Measurements from ENCODE around the gene HLF.

HLF gene, protein sequence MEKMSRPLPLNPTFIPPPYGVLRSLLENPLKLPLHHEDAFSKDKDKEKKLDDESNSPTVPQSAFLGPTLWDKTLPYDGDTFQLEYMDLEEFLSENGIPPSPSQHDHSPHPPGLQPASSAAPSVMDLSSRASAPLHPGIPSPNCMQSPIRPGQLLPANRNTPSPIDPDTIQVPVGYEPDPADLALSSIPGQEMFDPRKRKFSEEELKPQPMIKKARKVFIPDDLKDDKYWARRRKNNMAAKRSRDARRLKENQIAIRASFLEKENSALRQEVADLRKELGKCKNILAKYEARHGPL

DNA sequence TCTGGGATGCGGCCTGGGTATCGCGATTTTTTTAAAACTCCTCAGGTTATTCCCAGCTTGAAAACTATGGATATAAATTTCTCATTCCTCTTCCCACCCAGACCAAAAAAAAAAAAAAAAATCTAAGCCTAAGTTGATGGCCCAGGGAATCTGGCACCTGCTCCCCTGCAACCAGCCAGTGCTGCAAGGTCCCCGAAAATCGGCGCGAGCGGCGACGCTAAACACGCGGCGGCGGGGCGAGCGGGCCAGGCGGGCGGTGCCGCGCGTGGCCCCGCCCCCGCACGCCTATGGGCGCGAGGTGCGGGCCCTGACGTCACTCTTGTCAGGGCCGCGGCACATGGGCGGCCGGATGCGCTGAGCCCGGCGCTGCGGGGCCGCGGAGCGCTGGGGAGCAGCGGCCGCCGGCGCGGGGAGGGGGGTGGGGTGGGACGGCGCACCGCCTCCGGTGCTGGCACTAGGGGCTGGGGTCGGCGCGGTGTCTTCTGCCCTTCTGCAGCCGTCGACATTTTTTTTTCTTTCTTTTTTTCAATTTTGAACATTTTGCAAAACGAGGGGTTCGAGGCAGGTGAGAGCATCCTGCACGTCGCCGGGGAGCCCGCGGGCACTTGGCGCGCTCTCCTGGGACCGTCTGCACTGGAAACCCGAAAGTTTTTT lies at the start of gene HLF:
Gene HLF, plus strand, starts transcription at position 316 of the 654 bp plus-strand sequence. CDS start 525 bp downstream, outside the sequence.
- peak; percentile 88 for DNase-seq

DNA sequence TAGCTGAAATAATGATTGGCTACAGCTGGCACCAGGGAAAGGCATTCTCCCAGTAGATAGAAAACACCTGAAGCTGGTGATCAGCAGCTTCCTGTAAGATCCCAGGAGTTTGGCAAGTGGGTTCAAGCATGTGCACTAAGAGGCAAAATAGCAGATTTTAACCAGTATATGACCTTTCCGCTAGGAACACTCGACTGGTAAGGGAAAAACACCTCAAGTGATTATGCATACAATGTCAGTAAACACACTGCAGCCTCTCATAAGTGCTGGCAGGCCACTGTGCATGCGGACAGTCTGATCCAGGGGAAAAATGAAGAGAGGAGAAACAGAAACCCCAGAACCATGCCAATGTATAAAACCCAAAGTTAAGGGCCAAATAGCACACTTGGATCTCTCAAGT lies 49.0 kb upstream of the HLF start:
- no peak for DNase-seq

DNA sequence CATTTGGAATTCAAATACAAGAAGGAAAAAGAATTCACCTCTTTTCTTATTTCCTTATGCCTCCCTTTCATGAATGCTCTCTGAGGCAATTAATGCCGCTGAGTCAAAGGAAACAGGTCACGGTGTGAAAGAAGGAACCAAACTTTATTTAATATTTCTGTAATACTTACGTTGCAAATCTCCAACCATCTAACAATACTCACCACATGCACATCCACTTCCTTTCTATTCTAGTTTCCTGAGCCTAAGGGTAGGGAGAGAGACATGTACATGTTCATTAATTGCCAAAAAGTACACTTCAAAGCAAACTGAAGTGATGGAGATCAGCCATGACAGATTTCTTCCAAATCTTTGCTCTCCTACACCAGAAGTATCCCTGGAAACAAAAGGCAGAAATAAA lies 47.9 kb upstream of the HLF start:
- no peak for DNase-seq

DNA sequence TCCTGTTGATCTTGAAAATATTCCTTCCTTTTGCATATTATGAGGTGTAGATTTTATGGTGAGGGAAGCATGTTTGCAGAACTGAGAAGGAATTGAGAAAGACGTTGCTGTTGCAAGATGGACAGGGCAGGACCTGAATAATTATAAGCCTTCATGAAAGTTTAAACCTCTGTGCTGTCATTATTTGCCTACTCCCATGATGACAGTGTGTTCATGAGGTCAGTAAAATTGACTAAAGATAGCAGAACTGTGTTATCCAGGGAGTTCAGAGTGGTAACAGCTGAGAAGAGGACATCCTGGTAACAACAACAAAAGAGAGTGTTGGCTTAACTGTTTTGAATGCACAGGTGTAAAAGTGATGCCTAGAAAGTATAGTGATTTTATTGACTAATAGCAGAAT lies 45.3 kb upstream of the HLF start:
- no peak for DNase-seq

DNA sequence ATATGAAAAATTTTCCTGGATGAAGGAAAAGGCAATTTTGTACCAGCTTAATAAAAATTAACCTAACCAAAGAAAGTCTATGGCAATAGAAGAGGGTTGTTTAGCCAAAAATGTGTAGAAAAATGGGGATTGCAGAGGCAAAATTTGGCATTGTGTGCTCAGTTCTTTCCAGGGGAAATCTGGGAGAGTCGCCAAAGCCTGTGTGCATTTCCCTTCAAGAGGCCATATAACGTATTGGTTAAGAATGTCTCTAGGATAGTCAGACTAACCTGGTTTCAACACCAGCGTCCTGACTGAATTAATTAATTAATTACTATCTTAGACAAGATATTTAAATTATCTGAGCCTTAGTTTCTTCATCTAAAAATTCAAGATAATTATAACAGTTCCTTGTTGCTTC lies 44.8 kb upstream of the HLF start:
- peak; percentile 66 for DNase-seq

DNA sequence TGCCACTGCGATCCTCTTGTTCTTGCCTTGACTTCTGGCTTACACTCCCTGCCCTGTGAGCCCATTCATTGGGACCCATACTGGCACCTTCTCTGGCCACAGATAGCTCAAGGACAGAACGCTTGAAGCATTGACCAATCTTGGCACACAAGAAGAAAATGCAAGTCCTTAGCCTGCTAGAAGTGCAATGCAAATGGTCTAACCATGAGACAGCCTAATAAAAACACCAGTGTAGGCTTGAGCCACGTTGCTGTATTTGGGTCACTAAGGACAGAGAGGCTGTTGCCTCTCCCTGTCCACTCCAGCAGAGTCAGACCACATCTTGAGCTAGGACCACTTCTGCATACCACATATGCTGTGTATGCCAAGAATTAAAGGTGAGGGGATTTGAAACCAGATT lies 41.2 kb upstream of the HLF start:
- DNase-seq = no peak

DNA sequence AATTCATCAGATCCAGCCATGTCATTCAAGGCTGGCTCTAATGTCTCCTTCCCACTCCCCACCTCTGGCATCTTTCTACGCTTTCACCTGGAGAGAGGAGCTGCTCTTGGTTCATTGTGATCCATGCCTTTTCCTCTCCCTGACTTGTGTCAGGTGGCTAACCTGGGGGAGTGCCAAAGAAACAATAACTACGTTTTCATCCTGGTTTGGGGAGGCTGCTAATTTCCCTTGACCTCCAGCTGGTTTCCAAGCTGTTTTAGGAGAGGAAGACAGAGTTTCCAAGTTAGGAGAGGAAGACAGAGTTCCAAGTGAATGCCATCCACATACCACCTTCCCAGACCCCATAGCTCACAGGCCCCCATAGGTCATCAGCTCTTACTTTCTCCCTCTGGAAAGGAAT lies 40.0 kb upstream of the HLF start:
- no peak for DNase-seq

DNA sequence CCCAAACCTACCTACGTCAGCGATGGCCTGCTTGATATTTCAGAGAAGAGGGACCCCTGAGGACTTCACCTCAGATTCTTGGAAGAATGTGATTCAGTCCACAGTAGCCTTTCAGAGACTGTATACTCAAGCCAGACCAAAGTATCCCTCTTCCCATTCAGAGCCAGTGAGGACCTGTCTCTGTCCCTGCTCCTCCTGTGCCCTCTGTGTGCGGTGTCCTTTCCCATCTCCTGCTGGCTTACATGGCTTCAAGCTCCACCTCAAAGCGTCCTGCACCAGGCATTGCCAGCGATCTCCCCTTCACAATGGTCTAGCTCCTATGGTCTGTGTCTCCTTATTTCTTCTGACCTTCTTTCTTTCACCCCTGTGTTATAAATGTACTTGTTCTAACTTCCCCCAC lies 39.5 kb upstream of the HLF start:
- DNase-seq = no peak

DNA sequence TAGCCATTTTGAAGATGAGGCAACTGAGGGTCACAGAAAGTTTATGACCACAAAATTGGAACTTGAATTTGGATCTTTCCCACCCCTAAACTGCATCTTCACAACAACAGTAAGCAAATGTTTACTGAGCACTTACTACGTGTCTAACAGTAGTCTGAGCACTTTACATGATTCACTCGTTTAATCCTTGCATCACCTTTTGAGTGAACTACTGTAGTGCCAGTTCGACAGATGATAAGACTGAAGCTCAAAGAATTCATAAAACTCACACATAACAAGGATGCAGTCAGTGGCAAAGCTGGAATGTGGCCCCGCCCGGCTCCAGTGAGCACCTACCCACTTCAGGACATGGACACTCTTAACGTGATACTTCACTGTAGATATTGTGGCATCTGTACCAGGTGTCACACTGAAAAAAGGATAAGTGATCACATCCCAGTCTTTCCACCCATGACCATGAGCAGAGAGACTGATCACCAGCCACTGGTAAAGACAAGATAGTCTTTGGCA lies 36.0 kb upstream of the HLF start:
- no peak for DNase-seq

DNA sequence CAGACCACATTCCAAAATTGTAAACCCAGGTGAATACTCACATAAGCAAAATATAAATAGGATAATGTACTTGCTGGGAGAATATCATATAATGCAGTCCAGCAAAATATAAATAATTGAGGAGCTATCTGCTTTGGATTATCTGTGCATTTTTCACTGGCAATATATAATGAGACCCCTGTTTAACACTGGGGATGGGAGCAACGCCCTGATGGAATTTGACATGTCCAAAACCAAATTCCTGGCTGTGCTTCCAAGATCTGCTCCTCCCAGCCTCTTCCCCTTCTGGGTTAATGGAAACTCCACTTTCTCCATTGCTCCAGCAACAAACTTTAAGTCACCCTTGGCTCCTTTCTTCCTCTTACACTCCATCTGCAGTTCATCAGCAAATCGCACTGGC lies 35.5 kb upstream of the HLF start:
- DNase-seq = peak; percentile 24

DNA sequence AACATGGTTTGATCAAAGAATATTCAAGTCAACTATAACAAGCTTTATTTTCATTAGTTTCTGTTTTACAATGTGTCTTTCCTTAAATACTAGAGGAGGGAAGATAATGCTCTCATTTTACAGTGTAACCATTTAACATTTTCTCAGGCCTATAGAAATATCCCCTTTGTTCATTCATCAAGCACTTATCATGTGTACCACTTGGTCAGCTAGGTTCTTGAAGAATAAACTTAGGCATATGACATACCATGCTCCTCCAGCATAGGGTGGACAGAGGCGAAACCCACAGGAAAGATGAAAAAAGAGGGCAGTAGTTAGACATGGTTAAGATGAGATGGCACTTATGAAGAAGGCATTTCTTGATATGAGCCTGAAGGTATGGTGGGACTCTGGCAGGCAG lies 34.0 kb upstream of the HLF start:
- no peak for DNase-seq

DNA sequence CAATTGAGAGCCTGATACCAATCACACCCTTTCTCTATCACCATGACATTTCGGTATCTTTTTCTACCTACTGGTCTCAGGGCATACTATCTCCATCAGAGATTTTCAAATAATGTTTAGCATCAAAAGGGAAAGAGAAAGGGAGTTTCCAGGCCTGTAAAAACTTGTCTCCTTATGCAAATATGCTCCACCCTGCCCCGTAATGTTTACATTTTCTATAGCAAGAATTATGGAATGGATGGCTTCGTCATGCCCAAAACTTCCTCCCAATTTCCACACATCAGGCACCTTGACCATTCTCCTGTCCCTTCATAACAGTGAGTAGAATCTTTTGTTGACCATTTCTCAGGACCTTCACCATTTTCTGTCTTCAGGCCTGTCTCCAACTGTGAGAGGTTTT lies 30.9 kb upstream of the HLF start:
- no peak for DNase-seq

DNA sequence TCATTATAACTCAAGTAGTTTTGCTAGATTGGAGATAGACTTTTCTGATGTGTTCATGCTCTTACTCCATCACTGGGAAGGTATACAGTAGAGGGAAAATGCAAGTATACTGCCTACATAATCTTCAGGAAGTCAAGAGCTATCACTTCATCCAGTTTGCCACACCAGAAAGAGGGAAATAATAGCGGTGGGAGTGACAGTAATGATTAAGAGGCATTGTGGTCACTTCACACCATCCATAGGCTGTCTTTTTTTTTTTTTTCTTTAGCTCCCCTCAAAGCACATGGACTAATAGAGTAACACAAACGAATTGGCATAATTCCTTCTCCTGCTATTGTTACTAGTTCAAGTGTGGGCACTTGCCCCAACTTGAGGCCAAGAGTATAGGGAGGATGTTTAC lies 28.4 kb upstream of the HLF start:
- no peak for DNase-seq

DNA sequence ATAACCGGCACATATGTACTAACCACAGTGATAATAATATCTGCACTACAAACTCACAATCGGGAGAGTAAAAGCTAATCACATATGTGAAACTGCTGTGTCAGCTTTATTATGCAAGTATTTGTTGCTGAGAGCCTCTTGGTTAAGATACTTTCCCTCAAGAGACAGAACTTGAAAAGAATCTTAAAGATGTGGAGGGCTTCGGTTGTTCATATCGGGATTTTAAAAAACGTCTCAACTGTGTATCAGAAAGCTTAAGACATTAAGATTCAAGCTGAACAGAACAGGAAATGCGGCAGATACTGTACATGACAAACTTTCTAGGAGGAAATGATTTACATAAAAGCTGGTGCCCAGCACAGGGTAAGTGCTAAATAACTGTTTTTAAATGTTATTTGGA lies 27.5 kb upstream of the HLF start:
- no peak for DNase-seq

DNA sequence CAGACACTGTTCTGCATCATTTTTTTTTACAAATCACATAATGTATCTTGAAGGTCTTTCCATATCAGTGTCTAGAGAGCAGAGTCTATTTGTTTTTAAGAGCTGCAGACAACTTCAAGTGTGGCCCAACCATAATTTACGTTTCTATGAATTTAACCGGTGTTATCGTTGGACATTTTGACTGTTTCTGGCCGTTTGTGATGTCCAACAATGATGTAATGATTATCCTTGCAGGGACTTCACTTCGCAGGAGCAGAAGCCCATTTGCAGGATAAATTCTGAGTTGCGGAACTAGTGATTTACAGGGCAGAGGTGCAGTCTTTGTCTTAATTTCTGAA lies 26.9 kb upstream of the HLF start:
- no peak for DNase-seq

DNA sequence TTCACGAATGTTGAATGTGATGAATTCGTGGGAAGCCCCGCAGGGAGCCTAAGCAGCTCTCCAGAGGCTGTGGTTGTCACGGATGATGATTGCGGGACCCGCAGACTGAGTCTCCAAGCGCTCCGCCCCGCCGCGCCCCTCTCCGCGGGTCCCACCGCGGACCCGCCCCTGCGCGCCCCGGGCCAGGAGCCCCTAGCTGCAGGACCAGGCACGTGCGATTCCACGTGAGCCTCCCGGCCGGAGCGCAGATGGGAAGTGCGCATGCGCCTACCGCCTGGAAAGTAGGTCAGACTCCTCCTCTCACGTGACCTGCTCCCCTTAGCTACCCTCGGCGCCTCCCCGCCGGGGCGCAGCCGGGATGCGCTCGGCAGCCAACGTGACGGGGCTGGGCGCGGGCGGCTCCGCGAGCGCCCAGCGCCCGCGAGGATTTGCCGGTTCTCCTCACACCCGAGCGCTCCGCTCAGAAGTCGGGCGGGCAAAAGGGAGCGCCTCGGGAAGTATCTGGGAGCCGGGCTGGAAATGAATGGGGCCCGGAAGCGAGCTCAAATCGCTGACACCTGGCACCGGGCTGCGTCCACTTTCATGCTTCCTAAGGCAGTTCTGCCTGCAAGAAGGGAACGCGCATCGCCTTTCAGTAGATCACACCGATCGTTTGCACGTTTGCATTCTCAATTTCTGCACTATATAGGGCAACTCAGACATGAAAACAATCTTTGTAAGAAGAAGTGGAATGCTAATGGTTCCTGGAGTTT lies 26.4 kb upstream of the HLF start:
- peak; percentile 96 for DNase-seq

DNA sequence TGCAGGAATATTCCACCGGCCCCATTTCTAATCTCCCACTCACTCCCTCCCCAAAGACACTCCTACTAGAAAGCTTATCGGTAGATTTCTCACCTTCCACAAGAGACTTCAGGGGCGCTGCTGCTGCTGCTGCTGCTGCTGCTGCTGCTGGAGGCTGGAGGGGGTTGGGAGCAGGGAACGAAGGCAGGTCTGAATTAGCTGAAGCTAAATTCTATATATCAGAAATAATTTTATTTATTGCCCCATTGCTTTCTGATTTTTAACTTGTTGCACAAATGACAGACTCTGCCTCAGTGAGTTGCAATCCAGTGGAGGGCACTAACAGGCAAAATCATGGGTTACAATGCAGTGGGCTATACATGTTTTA lies 25.8 kb upstream of the HLF start:
- DNase-seq = no peak

DNA sequence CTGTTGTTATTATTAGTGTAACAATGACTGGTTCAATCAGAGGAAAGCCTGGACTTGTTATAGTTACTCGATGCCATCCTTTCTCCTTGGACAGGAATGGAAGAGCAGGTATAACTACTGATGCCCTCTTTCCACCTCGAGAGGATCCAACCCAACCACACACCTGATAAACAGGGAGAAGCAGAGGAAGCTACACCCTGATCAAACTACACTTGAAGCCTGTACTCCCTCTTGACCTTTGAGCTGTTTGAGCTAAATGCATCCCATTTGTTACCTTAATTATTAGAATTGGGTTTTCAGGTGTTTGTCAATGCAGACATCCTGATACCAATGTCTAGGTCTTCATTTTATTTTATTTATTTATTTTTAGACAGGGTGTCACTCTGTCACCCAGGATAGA lies 23.7 kb upstream of the HLF start:
- DNase-seq = no peak

DNA sequence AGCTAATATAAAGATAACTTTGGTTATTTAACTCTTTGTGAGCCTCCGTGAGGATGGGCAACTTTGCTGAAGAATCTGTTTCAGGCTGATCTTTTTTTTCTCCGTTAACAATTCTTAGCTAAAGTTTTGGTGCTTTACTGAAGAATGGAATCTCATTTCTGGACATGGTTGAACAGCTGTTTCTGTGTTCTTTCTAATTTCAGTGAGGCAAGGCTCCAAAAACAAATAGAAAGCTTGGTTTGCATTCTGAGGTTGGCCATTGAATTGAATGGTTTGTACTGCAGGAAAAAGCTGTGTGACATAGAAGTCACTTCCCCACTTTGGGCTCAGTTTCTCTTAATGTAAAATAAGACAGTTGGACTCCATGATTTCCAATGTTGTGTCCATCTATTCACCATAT lies 22.3 kb upstream of the HLF start:
- DNase-seq = no peak

DNA sequence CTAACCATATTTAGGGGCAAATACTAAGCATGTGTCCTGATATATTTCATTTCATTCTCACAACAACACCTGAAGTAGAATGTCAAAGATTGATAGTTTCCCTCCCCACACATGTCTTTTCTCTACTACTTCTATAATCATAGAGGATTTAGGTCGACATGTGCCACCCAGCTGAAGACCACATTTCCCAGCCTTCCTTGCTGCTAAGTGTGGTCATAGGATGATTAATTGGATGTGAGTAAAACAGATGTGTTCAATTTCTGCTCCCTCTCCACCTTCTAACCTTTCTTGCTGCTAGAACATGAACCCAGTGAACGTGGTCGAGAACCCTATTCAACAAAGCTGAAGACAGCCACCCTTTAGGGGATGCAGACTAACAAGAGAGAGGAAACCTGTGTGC lies 18.8 kb upstream of the HLF start:
- no peak for DNase-seq

DNA sequence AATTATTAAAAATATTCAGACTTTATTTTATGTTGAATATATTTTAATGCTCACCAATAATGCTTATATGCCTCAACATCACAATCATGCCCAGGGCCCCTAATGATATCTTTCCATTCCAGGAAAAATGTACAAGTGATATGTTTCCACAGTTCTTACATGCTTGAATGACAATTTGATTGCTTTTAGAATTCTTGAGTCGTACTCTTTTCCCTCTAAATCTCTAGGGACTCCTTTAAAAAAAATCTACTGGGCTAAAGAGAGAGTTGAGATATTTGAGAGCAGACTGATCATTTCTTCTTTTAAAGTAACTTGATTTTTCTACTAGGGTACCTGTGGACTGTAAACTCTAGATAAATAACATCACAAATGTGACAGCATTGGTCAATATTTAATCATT lies 18.2 kb upstream of the HLF start:
- DNase-seq = no peak

DNA sequence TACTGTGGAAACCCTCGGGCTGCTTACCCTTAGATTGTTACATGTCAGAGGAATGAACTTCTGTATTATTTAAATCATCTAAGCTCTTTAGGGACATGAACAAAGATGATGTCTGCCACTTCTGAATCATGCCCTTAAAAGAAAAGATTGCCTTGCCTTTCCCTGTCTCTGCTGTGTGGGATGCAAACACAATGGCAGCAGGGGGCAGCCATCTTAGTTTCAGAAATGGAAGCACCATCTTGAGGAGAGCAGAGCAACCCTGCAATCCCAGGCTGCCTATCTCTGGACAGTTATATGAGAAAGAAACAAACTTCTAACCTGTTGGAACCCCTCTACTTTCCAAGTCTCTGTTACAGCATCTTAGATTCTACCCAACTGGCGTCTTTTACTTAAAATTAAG lies 16.7 kb upstream of the HLF start:
- DNase-seq = no peak

DNA sequence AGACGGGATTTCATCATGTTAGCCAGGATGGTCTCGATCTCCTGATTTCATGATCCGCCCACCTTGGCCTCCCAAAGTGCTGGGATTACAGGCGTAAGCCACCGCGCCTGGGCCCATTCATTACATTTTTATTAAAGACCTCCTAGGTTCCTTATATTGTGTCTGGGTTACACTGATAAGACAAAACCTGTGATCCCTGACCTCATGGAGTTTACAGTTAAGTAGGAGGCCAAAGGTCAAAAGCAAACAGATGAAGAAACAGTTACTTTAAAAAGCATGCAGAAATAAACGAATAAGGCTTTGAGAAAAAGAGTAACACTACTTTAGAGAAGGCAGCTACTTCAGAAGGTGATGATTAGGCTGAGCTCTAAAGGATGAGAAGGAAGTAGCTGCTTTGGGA lies 14.9 kb upstream of the HLF start:
- no peak for DNase-seq

DNA sequence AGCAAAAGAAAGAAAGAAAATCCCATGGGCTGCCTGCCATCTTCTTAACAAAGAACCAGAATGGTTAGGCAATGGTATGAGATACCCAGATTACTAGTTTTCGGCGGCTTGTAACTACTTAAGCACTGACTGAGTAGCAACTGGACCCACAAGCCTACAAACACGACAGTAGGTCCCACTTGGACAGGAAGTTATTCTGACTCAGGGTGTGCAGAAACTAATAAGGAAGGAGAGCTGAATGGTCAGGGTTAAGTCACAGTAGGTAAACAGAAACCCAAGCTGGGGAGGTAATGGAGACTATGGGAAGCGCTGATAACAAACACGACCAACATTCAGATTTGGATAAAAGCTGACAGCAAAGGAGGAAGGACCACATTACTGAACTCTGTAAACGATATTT lies 10.4 kb upstream of the HLF start:
- DNase-seq = no peak

All from right hindlimb (tissue), 1 donor.